22Rv1 (cell line): ENCODE measurements around the gene KCNQ1.

Experiments
- H3K27ac ChIP-seq: fragments of 450-650 bp; 2 replicates; pipeline ENCODE4 v1.5.1; 2017
- ZFX ChIP-seq: fragments of 450-650 bp; IDR thresholded peaks from 2 replicates; pipeline ENCODE4 v1.6.1; 2017; ENCODE audit warnings: antibody characterized with exemption, borderline replicate concordance
- TF ChIP-seq, protein P1 (sequence below): fragments of 450-650 bp; IDR thresholded peaks from 2 replicates; pipeline ENCODE4 v1.5.1; 2017; ENCODE audit warnings: mild to moderate bottlenecking

The KCNQ1 gene

DNA sequence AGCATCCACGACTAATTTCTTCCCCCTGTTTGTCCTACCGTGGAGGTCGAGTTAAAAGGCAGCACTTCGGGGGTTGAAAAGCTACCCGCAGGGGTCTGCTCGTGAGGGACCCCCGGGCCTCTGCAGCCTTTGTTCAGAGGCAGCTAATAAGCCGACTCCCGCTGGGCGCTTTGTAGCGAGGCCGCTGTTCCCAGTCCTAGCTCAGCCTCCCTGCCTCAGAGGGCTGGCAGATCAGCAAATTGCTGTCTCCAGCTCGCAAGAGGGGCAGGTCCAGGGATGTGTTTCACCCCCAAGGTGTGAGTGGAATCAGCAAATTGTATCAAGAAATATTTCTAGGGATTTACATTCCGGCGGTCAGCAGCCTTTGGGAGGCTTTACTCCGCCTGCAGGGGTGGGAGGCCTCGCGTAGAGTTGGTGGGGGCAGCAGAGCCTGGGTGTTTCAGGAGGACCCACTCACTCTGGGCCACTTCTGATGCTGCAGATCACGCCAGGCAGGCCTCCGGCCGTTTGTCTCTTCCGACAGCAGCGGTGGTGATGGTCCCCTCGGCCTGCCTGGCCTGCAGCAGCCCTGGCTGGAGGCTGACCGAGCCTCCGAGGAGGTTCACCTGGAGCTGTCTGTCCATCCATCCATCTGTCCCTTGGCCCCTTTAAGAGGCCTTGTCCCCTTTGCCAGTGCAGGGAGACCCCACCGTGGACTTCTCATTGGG lies 276.6 kb downstream of the KCNQ1 start:
- TF ChIP-seq ZFX: no peak
- TF ChIP-seq, protein P1, sequence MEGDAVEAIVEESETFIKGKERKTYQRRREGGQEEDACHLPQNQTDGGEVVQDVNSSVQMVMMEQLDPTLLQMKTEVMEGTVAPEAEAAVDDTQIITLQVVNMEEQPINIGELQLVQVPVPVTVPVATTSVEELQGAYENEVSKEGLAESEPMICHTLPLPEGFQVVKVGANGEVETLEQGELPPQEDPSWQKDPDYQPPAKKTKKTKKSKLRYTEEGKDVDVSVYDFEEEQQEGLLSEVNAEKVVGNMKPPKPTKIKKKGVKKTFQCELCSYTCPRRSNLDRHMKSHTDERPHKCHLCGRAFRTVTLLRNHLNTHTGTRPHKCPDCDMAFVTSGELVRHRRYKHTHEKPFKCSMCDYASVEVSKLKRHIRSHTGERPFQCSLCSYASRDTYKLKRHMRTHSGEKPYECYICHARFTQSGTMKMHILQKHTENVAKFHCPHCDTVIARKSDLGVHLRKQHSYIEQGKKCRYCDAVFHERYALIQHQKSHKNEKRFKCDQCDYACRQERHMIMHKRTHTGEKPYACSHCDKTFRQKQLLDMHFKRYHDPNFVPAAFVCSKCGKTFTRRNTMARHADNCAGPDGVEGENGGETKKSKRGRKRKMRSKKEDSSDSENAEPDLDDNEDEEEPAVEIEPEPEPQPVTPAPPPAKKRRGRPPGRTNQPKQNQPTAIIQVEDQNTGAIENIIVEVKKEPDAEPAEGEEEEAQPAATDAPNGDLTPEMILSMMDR: no peak
- H3K27ac ChIP-seq: no peak overlapping the region

DNA sequence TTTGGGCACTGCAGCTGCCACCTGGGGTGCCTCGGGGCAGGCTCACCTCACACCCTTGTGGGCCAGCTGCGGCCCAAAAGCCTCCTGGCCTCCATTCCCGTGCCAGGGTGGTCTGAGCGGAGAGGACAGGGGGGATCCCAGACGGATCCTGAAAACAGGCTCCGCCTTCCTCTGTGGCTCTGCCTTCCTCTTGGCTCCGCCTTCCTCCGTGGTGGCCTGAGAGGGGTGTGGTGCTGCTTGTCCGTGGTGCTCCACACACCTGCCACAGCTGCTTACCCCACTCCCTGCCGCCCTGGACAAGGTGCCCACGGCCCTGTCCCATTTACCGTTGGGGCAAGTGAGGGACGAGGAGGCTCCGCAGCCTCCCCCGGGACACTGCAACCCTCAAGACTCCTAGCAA lies 278.1 kb downstream of the KCNQ1 start:
- TF ChIP-seq, protein P1: no peak
- TF ChIP-seq ZFX: no peak
- no peak overlapping the region for H3K27ac ChIP-seq

DNA sequence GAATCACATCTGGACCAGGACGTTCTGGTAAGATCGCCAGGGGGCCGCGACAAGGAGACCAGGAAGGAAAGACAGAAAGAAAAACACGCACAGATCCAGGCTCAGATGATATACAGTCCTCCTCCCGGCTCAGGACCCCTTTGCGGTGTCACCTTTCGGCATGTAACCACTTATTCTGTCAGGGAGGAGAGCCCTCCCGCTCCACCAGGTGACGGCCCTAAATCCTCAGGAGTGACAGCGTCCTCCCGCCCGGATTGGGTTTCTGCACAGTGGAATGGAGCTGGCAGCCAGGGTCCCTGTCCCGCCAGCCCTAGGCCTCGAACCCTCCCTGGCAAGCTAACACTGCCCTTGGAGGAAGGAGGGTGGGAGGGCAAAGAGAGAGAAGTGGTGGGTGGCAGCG lies 279.3 kb downstream of the KCNQ1 start:
- no peak for TF ChIP-seq ZFX
- TF ChIP-seq, protein P1: no peak

DNA sequence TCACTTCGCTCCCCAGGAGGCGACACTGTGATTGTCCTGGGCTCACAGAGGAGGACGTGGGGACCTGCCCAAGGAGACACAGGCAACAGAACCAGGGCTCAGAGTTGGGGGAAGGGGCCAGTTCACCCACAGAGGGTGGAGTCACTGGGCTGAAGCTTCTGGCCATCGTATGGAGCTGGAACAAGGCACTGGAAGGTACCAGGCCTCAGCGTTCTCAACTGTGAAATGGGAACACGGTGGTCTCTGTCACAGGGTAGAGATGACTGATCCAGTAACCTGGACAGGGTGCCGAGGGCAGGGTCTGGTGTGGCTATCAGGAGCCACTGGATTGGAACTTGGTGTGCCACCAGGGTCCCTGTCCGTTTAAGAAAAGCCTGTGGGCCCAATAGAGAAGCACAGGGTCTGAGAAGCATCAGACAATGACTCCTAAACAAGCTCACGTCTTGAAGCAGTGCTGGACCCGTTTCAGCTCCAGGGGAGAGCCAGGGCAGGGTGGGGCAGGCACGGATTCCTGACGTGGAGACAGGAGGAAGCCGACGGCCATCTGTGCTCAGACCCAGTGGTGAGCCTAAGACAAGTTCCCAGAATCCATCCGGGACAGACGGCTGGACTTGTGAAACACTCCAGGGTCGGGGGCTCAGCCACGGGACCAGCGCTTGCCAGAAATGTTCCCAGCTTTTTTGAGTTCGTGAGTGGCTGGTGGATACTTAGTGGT lies 280.0 kb downstream of the KCNQ1 start:
- TF ChIP-seq ZFX: no peak
- TF ChIP-seq, protein P1: no peak

More for the DNA sequence above, 279.3 kb downstream of the KCNQ1 start:
- no peak overlapping the region for H3K27ac ChIP-seq

DNA sequence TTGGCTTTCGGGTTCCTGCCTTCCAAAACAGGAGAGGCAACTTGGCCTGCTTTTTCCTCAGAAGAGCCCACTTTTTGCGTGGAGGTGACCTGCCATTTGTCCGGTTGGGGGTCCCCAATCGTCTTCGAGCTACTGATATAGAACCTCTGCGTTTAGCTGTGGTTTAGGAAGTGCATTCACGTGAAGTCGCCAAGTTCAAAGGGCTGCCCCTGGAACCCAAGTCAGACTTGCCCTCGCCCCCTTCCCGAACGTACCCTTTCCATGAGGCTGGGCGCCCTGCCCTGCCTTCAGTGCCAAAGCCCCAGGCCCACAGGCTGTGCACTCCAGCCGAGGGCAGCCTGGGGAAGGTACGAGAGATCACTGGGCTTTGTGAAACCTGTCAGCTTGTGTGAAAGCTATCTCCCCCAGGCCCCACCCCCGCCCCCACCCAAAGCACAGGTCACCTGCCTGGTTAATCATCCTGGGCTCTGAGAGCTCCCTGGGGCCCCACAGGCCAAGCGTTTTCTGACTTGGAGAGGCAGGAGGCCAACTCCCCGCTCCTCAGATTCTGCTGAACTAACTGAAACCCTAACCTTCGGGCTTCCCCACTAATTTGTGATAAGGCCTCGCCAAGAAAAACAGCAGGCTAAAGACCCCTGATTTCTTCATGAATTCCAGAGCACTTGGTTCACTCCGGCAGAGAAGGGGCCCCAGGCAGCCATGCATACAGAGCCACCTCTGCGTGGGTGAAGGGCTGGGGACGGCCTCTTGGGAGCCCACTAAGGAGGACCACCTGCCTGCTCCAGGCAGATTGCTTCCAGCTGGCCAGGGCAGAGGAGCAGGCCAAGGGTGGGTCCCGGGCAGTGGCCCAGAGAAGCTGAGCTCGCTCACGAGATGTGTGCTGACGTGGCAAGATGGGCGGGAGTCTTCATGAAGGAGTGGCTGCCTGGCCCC lies 280.8 kb downstream of the KCNQ1 start:
- no peak overlapping the region for H3K27ac ChIP-seq
- TF ChIP-seq, protein P1: no peak
- no peak for TF ChIP-seq ZFX

More for the DNA sequence above, 280.0 kb downstream of the KCNQ1 start:
- H3K27ac ChIP-seq: no peak overlapping the region

DNA sequence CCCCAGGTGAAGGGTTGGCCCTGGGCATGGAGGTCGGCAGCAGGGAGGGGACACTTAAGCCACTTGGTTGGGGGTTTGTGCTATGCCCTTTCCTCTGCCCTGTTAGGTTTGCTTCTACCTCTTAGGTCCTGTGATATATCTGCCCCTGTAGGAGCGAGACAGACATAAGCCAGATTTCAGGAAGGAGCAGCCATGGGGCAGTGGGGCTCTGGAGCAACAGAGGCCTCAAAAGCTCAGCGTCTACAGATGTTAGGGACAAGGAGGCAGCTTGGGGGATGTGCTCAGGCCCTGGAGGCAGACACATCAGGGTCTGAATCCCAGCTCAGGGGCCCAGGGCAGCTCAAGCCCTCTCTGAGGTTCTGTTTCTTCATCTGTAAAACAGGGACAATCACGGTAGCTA lies 282.2 kb downstream of the KCNQ1 start:
- no peak overlapping the region for H3K27ac ChIP-seq
- TF ChIP-seq ZFX: no peak
- TF ChIP-seq, protein P1: no peak
